ENCODE measurements around the gene SNAPIN. TPM values are rescaled to one million over a fixed set of nuclear protein-coding genes. Genes with fewer than 3 reads are reported as not detected.

SNAPIN gene
- polyA plus RNA-seq, 3 donors: 30.7 to 141 (median 135) TPM

DNA sequence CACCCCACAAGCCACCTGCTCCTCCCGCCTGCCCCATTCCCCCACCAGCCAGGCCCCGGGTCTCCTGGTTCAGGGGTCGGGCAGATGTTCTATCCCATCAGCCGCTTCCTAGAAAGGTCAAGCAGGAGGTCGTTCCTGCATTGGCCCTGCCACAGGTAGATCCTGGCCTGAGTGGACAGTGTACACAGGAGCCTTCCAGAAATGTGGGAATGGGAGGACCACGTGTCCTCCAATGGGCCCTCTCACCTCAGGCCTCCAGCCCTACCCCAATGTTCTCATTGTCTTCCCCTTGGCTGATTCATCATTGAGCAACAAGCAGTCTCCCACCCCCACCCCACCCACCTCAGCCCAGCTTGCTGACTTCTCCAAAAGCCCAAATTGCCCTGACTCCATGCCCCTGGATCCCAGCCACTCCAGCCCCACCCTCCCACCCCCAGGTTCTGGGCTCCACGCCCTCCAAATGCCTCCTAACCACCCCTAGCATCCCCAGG lies 47.6 kb upstream of the SNAPIN start:
- Histone ChIP-seq H4K20me1 (ENCODE audit: insufficient read depth, low read length) (no peaks in the 10 kb centered on the region), H3K27me3 (ENCODE audit: control insufficient read depth in 2 of 2, insufficient read depth in 2 of 2, low read length in 2 of 2) (no peaks in the 10 kb centered on the region), H3K27ac (ENCODE audit: low read depth in 1 of 2, low read length in 2 of 2) (no peak overlapping the region), H3K4me1 (ENCODE audit: control insufficient read depth in 1 of 2, insufficient read depth in 2 of 2, low read length in 2 of 2) (peaks cover 19 to 27% of the 10 kb centered on the region in 2 donors), H3K4me3 (replicated peaks in 1 of 3; ENCODE audit: low read depth in 2 of 3, low read length in 3 of 3) (peak overlapping the region in 1 of 3 experiments; percentile 13), H3K36me3 (replicated peaks in 1 of 2; ENCODE audit: control insufficient read depth in 1 of 2, insufficient read depth in 2 of 2, low read length in 2 of 2) (no peaks in the 10 kb centered on the region), H3K4me2 (replicated peaks; ENCODE audit: extremely low read depth, low read length, poor library complexity, severe bottlenecking) (no peak overlapping the region), H3K9ac (ENCODE audit: insufficient read depth, low read length, poor library complexity, severe bottlenecking) (no peak overlapping the region), H2AFZ (ENCODE audit: insufficient read depth, low read depth, low read length, poor library complexity, severe bottlenecking) (no peak overlapping the region), H3K9me3 (replicated peaks in 1 of 2; ENCODE audit: control insufficient read depth in 1 of 2, insufficient read depth in 1 of 2, low read length in 2 of 2) (no peaks in the 10 kb centered on the region), H3K79me2 (ENCODE audit: insufficient read depth, low read length) (no peaks in the 10 kb centered on the region)
- peaks cover 31% of the 10 kb centered on the region for H3K4me1 Mint-ChIP-seq
- H3K4me3 Mint-ChIP-seq: no peak overlapping the region
- intact Hi-C loops (cut with micrococcal nuclease): no loop called here
- TF ChIP-seq, protein P1, sequence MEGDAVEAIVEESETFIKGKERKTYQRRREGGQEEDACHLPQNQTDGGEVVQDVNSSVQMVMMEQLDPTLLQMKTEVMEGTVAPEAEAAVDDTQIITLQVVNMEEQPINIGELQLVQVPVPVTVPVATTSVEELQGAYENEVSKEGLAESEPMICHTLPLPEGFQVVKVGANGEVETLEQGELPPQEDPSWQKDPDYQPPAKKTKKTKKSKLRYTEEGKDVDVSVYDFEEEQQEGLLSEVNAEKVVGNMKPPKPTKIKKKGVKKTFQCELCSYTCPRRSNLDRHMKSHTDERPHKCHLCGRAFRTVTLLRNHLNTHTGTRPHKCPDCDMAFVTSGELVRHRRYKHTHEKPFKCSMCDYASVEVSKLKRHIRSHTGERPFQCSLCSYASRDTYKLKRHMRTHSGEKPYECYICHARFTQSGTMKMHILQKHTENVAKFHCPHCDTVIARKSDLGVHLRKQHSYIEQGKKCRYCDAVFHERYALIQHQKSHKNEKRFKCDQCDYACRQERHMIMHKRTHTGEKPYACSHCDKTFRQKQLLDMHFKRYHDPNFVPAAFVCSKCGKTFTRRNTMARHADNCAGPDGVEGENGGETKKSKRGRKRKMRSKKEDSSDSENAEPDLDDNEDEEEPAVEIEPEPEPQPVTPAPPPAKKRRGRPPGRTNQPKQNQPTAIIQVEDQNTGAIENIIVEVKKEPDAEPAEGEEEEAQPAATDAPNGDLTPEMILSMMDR (IDR thresholded peaks at IDR 0.05): no peak
- DNase-seq: peak in 2 of 3 donors; percentile 33 to 59
- H3K27ac Mint-ChIP-seq: peak overlapping the region in 4 of 7 donors; percentile 25 to 75 (median 36)
- peaks cover 0 to 2% (median 0%) of the 10 kb centered on the region in 7 donors for H3K9me3 Mint-ChIP-seq
- H3K27me3 Mint-ChIP-seq (ENCODE audit: low read depth in 3 of 3): peaks cover 2 to 3% (median 2%) of the 10 kb centered on the region in 3 donors
- no CpG with 5 or more reads among the region's 7 CpGs for WGBS (ENCODE audit: insufficient coverage)
- no peaks in the 10 kb centered on the region for H3K36me3 Mint-ChIP-seq

DNA sequence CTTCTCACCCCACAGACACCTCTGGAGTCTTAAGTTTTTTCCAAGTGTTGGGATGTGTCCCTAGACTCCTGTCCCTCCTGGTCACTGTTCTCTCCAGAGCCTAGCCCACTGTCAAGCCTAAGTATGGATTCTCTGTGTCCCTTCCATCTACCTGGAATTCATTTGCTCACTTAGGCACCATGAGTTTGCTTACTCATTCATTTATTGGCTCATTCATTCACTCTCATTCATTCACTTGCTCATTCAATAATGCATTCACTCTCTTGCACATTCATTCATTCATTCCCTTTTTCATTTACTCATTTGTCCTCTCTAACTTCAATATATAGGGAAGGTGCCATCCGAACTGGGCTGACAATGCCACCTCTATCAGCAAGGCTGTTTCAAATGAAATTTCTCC lies 47.1 kb upstream of the SNAPIN start:
- Histone ChIP-seq H3K9ac (ENCODE audit: insufficient read depth, low read length, poor library complexity, severe bottlenecking) (no peak overlapping the region), H3K27me3 (ENCODE audit: control insufficient read depth in 2 of 2, insufficient read depth in 2 of 2, low read length in 2 of 2) (no peaks in the 10 kb centered on the region), H3K27ac (ENCODE audit: low read depth in 1 of 2, low read length in 2 of 2) (no peak overlapping the region), H3K4me1 (ENCODE audit: control insufficient read depth in 1 of 2, insufficient read depth in 2 of 2, low read length in 2 of 2) (peaks cover 22 to 31% of the 10 kb centered on the region in 2 donors), H3K4me3 (replicated peaks in 1 of 3; ENCODE audit: low read depth in 2 of 3, low read length in 3 of 3) (no peak overlapping the region), H3K36me3 (replicated peaks in 1 of 2; ENCODE audit: control insufficient read depth in 1 of 2, insufficient read depth in 2 of 2, low read length in 2 of 2) (no peaks in the 10 kb centered on the region), H4K20me1 (ENCODE audit: insufficient read depth, low read length) (no peaks in the 10 kb centered on the region), H3K4me2 (replicated peaks; ENCODE audit: extremely low read depth, low read length, poor library complexity, severe bottlenecking) (no peak overlapping the region), H3K79me2 (ENCODE audit: insufficient read depth, low read length) (no peaks in the 10 kb centered on the region), H2AFZ (ENCODE audit: insufficient read depth, low read depth, low read length, poor library complexity, severe bottlenecking) (no peak overlapping the region), H3K9me3 (replicated peaks in 1 of 2; ENCODE audit: control insufficient read depth in 1 of 2, insufficient read depth in 1 of 2, low read length in 2 of 2) (no peaks in the 10 kb centered on the region)
- H3K27ac Mint-ChIP-seq: peak overlapping the region in 1 of 7 donors; percentile 48
- peaks cover 0 to 2% (median 0%) of the 10 kb centered on the region in 7 donors for H3K9me3 Mint-ChIP-seq
- no peaks in the 10 kb centered on the region for H3K36me3 Mint-ChIP-seq
- TF ChIP-seq, protein P1 (IDR thresholded peaks at IDR 0.05): no peak
- H3K4me3 Mint-ChIP-seq: no peak overlapping the region
- no peak for DNase-seq
- intact Hi-C loops (cut with micrococcal nuclease): no loop called here
- peaks cover 2 to 3% (median 2%) of the 10 kb centered on the region in 3 donors for H3K27me3 Mint-ChIP-seq (ENCODE audit: low read depth in 3 of 3)
- peaks cover 35% of the 10 kb centered on the region for H3K4me1 Mint-ChIP-seq
- WGBS (ENCODE audit: insufficient coverage): 100% methylated on average over 1 of the region's 1 CpG
